Heart left ventricle (tissue), 16 donors: Measurements from ENCODE around the gene TOPAZ1. TPM values are rescaled to one million over a fixed set of nuclear protein-coding genes. Genes with fewer than 3 reads are reported as not detected.
A peak's percentile ranks its signal among the peaks of the same experiment; 100 is the strongest.
"Not testable (repeated sequence)": the region's sequence is repeated elsewhere in the genome, so short reads cannot be mapped to it uniquely, and the experiment has no call there.

Source experiments
- ATAC-seq, 4 donors: fragments of 200-7000 bp; cut with Tn5 transposase; one replicate each; pipeline ENCODE4 v1.9.1; 2020 to 2022; ENCODE audit warnings: moderate library complexity in 4 of 4, mild to moderate bottlenecking in 3 of 4, moderate number of reproducible peaks in 1 of 4
- DNase-seq, 5 donors: peaks; one replicate each; pipeline ENCODE4 v3.0.0-alpha.2; 2020
- H3K27ac ChIP-seq, 12 donors: fragments of 200-600 bp; sonication (generic) in 4 of 12; one replicate each; pipeline versions ENCODE4 v1.5.0 to v1.8.0; 2016 to 2022; ENCODE audit warnings: mild to moderate bottlenecking in 2 of 12
- H3K27me3 ChIP-seq, 9 donors: fragments of 200-600 bp; sonication (generic) in 2 of 9; one replicate each; pipeline versions ENCODE4 v1.5.1 to v1.8.0; 2016 to 2022; ENCODE audit warnings: mild to moderate bottlenecking in 3 of 9
- H3K36me3 ChIP-seq, 9 donors: fragments of 200-600 bp; sonication (generic) in 2 of 9; one replicate each; pipeline versions ENCODE4 v1.5.0 to v1.8.0; 2018 to 2022; ENCODE audit warnings: mild to moderate bottlenecking in 2 of 9
- H3K4me1 ChIP-seq, 12 donors: fragments of 200-600 bp; sonication (generic) in 4 of 12; one replicate each; pipeline versions ENCODE4 v1.5.0 to v1.8.0; 2016 to 2022; ENCODE audit warnings: mild to moderate bottlenecking in 3 of 12
- H3K4me3 ChIP-seq, 12 donors: fragments of 200-600 bp; sonication (generic) in 4 of 12; one replicate each; pipeline versions ENCODE4 v1.5.0 to v1.8.0; 2017 to 2022; ENCODE audit warnings: mild to moderate bottlenecking in 9 of 12, moderate library complexity in 4 of 12
- H3K9me3 ChIP-seq, 12 donors: fragments of 200-600 bp; sonication (generic) in 4 of 12; one replicate each; pipeline versions ENCODE4 v1.5.0 to v1.8.0; 2016 to 2022; ENCODE audit warnings: mild to moderate bottlenecking in 1 of 12
- CTCF ChIP-seq, 12 donors: fragments of 200-600 bp; sonication (generic) in 4 of 12; IDR thresholded peaks; one replicate each; pipeline versions ENCODE4 v1.5.0 to v1.8.0; 2018 to 2022; ENCODE audit warnings: antibody characterized with exemption in 12 of 12, mild to moderate bottlenecking in 5 of 12
- POLR2A ChIP-seq, 2 donors: fragments of 450-650 bp; IDR thresholded peaks; one replicate each; pipeline ENCODE4 v1.6.1; 2017; ENCODE audit warnings: antibody characterized with exemption in 2 of 2, mild to moderate bottlenecking in 2 of 2, moderate library complexity in 2 of 2
- WGBS, 4 donors: extraction: QIAGEN DNeasy Blood & Tissue Kit in 2 of 4; methylation state at CpG; one replicate each; pipeline versions ENCODE4 v1.1.5 to v1.1.7; 2013 to 2018; 5-methylcytosine and 5-hydroxymethylcytosine counted together
- intact Hi-C, 10 donors: fragments of 100-400 bp; cut with DNase I; formaldehyde crosslinking; loops; one replicate each; pipeline versions ENCODE4 v1.11.1 to v1.14.2; 2022
- polyA plus RNA-seq, 2 donors: library from polyadenylated mRNA; stranded (reverse); fragments of 200-250 nt; gene quantifications; one replicate each; pipeline ENCODE4 v1.2.3, GENCODE V29; 2013
- total RNA-seq, 9 donors: library from RNA; depleted of rRNA in 2 of 9; stranded (reverse); fragments of >200 nt in 2 of 9; fragmentation: NEBNext Ultra II Directional in 3 of 9; extraction: Animal tissue kit (Norgen Biotek cat#: 25700) in 3 of 9; gene quantifications; one replicate each; pipeline versions ENCODE4 v1.1.0 to v1.2.4, GENCODE V29; 2016 to 2023
- donor health status: ischemic (EF 13 %, LVEDD 7.1; RV severe dilation, severe dysfunction).
- donor health status: healthy with polysubstance abuse.
- donor health status: DM: no; HTN: yes; CAD: no.
- donor health status: DM: no; HTN: no; CAD: no.
- donor health status: ischemic (EF 25% LVEDD 6.9; RV normal size, moderate dysfunction).
- donor health status: ischemic (EF 25% LVEDD 5.7; RV mildly dilated, moderate dysfunction).
- donor health status: healthy.
- donor health status: DM: yes; HTN: yes; CAD: no.
- donor health status: ischemic (EF 35%, LVEDD 5.7; RV mildly dilated, moderate dysfunction).
- donor health status: nonischemic (EF 11% LVEDD 7.7; RV severe dilation, severe dysfunction).
- donor health status: DM: yes; HTN: yes; CAD: no.
- donor health status: PGD.
- donor health status: ischemic (EF 29% LVEDD 5.4; RV normal size, mild dysfunction).
- donor health status: nonischemic (EF 23%, LVEDD 6.1; RV moderate dilation, normal function).

TOPAZ1 gene
- total and polyA plus RNA-seq, 11 donors: not detected

- peaks cover 0 to 42% (median 20%) of the 10 kb centered on the region in 12 donors for H3K4me1 ChIP-seq
- 20 to 25% (median 22%) methylated on average over 11 of the region's 11 CpGs for WGBS, 4 donors
- intact Hi-C loops: loop anchor here in 9 of 10 donors (2.0 to 10.0 kb wide), 10 partner anchors 15 to 375 kb away; partner anchors contain the start of genes ZNF197 (in 1 of the 9), ZNF35 (in 1 of the 9), ZNF445 (in 1 of the 9) and ZNF502 (in 1 of the 9)
- peak overlapping the region; percentile 92 to 98 (median 96) for H3K27ac ChIP-seq
- no peaks in the 10 kb centered on the region for H3K36me3 ChIP-seq
- ATAC-seq (no peak), DNase-seq (no peak)
- H3K9me3 ChIP-seq: no peaks in the 10 kb centered on the region
- peak overlapping the region; percentile 48 to 80 (median 66) for H3K4me3 ChIP-seq
- H3K27me3 ChIP-seq: no peaks in the 10 kb centered on the region
- TF ChIP-seq POLR2A (IDR thresholded peaks at IDR 0.05) (no peak), CTCF (IDR thresholded peaks at IDR 0.05) (no peak)
Observed at GRCh38 chr3:44339181-44340057, 97.7 kb downstream of the TOPAZ1 start.

GRCh38 chr3:44340058-44340395, 98.3 kb downstream of the TOPAZ1 start:
- no peaks in the 10 kb centered on the region for H3K27me3 ChIP-seq
- peak overlapping the region in 9 of 12 donors; percentile 60 to 80 (median 69) for H3K4me3 ChIP-seq
- DNase-seq: no peak
- H3K9me3 ChIP-seq: no peaks in the 10 kb centered on the region
- H3K36me3 ChIP-seq: no peaks in the 10 kb centered on the region
- ATAC-seq: no peak
- peak overlapping the region in 9 of 12 donors; percentile 94 to 98 (median 97) for H3K27ac ChIP-seq
- WGBS, 4 donors: 59 to 67% (median 61%) methylated on average over 3 of the region's 3 CpGs
- intact Hi-C loops: no loop called here
- H3K4me1 ChIP-seq: peaks cover 0 to 42% (median 20%) of the 10 kb centered on the region in 12 donors
- TF ChIP-seq POLR2A (IDR thresholded peaks at IDR 0.05) (no peak), CTCF (IDR thresholded peaks at IDR 0.05) (no peak)

GRCh38 chr3:44342176-44342790, 100.6 kb downstream of the TOPAZ1 start:
- Histone ChIP-seq H3K4me3 (no peak overlapping the region), H3K9me3 (no peaks in the 10 kb centered on the region), H3K4me1 (peaks cover 0 to 52% (median 22%) of the 10 kb centered on the region in 12 donors), H3K27ac (peak overlapping the region in 5 of 12 donors; percentile 12 to 22 (median 14)), H3K27me3 (no peaks in the 10 kb centered on the region), H3K36me3 (no peaks in the 10 kb centered on the region)
- intact Hi-C loops: no loop called here
- no peak for TF ChIP-seq POLR2A (IDR thresholded peaks at IDR 0.05)
- TF ChIP-seq CTCF (IDR thresholded peaks at IDR 0.05): no peak
- ATAC-seq (no peak), DNase-seq (no peak)
- WGBS, 4 donors: 32 to 38% (median 36%) methylated on average over 1 of the region's 1 CpG

- Histone ChIP-seq H3K27ac (no peak overlapping the region), H3K4me1 (peaks cover 0 to 52% (median 20%) of the 10 kb centered on the region in 12 donors), H3K27me3 (no peaks in the 10 kb centered on the region), H3K9me3 (no peaks in the 10 kb centered on the region), H3K36me3 (no peaks in the 10 kb centered on the region), H3K4me3 (no peak overlapping the region)
- DNase-seq (no peak), ATAC-seq (no peak)
- intact Hi-C loops: no loop called here
- TF ChIP-seq POLR2A (IDR thresholded peaks at IDR 0.05) (no peak), CTCF (IDR thresholded peaks at IDR 0.05) (no peak)
Observed at GRCh38 chr3:44343421-44343820, 101.7 kb downstream of the TOPAZ1 start.

GRCh38 chr3:44346590-44346989, 104.9 kb downstream of the TOPAZ1 start:
- H3K27me3 ChIP-seq, ATAC-seq, H3K36me3 ChIP-seq, DNase-seq, intact Hi-C loops, H3K4me3 ChIP-seq, H3K9me3 ChIP-seq: not testable (repeated sequence)
- Histone ChIP-seq H3K4me1 (peaks cover 0 to 31% (median 9%) of the 10 kb centered on the region in 12 donors), H3K27ac (peak overlapping the region in 1 of 12 donors; percentile 11)
- 85 to 92% (median 87%) methylated on average over 6 of the region's 6 CpGs for whole genome bisulfite sequencing, 4 donors
